Activated CD4-positive, alpha-beta T cell treated with anti-CD3 and anti-CD28 coated beads, Interleukin-2, Interleukin-6, amounts not matched to agents 100 ng/mL and 50 ng/mL, durations not matched to agents 16 hours and 8 hours (primary cell): ENCODE measurements around the gene UGT2A2.
"Not testable (repeated sequence)": the region's sequence is repeated elsewhere in the genome, so short reads cannot be mapped to it uniquely, and the experiment has no call there.

Experiments used
- DNase-seq: peaks from one replicate; pipeline ENCODE4 v3.0.0-alpha.2; 2020

The UGT2A2 gene

DNA sequence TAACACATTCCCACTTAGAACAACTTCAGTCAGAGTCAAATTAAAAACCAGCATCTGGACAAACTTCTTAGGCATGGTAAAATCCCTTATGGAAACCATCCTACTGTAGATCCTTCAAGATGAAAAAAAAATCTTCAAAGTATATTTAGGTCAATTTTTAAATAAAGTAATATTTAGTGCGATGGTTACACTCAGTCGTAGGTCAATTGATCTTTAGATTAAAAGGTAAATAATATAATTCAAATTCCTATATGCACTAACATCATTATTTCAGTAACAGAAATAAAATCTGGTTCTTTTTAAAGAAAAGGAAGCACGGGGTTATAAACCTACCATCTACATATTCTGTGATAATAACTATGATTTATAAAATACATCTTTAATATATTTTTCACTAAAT is at the start of gene UGT2A2:
Gene UGT2A2, minus strand, starts transcription at position 101 of the 400 bp plus-strand sequence. Its CDS starts 2 bp downstream, at position 99.
- DNase-seq: no peak

DNA sequence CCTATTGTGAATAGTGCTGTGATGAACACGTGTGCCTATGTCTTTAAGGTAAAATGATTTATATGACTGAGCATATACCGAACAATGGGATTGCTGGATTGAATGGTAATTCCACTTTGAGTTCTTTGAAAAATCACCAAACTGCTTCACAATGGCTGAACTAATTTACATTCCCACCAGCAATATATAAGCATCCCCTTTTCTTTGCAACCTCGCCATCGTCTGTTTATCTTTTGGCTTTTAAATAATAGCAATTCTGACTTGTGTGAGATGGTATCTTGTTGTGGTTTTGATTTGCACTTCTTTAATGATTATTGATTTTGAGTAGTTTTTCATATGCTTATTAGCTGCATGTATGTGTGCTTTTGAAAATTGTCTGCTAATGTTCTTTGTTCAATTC is 45.4 kb upstream of the UGT2A2 start:
- no peak for DNase-seq

DNA sequence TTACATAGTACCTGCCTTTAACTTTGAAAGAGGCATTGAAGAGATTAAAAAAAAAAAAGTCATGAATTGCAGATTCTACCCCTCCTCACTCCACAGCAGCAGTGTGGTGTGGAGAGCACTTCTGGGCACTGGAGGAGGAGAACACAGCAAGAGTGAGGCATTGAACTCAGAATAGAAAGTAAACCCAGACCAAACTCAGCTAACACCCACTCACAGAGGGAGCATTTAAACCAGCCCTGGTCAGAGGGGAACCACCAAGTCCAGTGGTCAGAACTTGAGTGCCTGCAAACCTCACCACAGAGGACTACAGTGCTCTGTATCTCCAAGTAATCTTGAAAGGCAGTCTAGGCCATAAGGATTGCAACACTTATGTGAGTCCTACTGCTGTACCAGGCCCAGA is 29.2 kb upstream of the UGT2A2 start:
- no peak for DNase-seq

DNA sequence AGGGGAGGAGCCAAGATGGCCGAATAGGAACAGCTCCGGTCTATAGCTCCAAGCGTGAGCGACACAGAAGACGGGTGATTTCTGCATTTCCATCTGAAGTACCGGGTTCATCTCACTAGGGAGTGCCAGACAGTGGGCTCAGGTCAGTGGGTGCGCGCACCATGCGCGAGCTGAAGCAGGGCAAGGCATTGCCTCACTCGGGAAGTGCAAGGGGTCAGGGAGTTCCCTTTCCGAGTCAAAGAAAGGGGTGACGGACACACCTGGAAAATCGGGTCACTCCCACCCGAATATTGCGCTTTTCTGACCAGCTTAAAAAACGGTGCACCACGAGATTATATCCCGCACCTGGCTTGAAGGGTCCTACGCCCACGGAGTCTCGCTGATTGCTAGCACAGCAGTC is 24.6 kb upstream of the UGT2A2 start:
- DNase-seq: not testable (repeated sequence)

- not testable (repeated sequence) for DNase-seq
Observed at GRCh38 chr4:69661130-69661803, 21.8 kb upstream of the UGT2A2 start.

- no peak for DNase-seq
Observed at GRCh38 chr4:69658133-69658532, 18.7 kb upstream of the UGT2A2 start.

GRCh38 chr4:69656653-69657158 is 17.3 kb upstream of the UGT2A2 start:
- DNase-seq: no peak

DNA sequence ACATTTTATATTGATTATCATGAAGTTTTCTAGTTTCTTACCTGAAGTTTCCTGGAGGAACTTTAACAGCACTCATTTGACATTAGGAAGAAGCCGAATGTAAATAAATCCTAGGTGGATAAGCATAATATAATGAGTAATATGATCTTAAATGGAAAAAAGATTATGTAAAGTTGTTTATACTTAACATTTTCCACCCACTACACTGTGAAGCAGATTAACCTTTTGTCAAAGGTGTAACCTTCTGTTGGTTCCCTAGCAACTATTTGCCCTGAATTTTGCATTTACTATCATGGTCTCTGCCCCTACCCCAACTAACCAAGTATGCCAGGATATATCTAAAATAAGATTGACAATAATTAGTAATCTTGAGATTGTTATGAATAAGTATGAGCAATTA is 13.7 kb upstream of the UGT2A2 start, which contains the start of gene UGT2A1:
Gene UGT2A1, minus strand, starts transcription at position 101 of the 400 bp plus-strand sequence. CDS start 5,603 bp downstream, outside the sequence.
- no peak for DNase-seq

DNA sequence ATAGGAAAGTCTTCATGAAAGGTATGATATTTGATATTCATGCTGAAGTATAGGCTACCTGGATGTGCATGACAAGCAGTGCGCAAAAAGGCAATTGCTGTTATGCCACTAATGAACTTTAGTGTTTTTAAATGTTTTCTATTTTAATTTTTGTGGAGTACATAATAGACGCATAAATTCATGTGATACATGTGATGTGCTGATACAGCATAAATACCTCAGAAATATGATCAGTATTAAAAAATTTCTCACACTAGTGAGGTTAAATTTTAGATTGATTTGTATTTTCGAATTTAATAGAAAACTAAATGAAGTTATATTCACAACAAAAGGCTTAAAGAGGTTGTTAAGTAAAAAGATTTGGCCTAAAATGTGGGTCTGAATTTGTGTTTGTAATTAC is 11.4 kb upstream of the UGT2A2 start:
- DNase-seq: no peak

DNA sequence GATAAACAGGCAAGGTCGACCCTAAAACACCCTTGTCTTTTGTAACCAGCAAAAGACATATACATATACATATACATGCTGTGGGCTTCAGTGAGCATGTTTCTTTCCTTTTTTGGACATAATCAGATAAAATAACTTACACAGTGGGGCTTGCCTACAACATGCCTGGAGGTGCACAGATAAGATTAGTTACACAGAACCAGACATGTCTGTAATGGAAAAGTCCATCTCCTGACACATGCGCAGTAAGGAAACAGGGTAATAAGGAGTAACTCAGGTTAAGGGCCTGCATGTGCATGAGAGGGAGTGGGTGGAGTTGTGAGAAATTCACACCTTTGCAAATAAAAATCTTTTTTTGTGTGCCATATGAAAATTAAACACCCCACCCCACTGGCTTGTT is 10.2 kb upstream of the UGT2A2 start:
- no peak for DNase-seq

- DNase-seq: no peak
Observed at GRCh38 chr4:69649207-69649606, 9.8 kb upstream of the UGT2A2 start.

GRCh38 chr4:69642961-69643360 is 3.5 kb upstream of the UGT2A2 start:
- no peak for DNase-seq

GRCh38 chr4:69640289-69640688 is 847 bp upstream of the UGT2A2 start:
- no peak for DNase-seq

DNA sequence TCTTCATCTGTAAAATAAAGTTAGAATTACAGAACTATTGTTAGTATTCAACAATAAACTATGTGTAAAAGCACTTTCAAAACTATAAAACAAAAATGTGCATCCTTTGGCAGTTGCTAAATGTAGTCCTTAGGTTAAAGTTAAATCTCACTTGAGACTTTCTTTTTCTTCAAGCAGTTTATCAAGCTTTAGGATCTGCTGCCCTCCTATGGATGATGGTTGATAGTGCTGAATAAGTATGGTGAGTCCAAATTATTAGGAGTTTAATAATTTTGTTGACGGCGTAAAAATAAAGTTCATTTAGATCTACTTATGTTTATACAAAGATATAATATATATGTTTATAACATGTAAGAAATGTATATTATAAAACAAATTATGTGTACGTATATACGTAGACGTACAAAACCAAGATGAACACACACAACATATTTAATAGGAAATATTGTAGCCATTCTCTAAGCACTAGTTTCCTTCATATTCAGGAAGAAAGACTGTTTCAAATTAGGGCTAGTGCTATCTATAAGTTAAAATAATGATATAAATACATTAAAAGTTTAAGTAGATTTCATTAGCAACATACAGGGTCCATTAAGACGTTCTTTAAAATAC is 22.3 kb downstream of the UGT2A2 start:
- DNase-seq: peak; percentile 3

- DNase-seq: no peak
Observed at GRCh38 chr4:69610484-69610883, 29.0 kb downstream of the UGT2A2 start.

DNA sequence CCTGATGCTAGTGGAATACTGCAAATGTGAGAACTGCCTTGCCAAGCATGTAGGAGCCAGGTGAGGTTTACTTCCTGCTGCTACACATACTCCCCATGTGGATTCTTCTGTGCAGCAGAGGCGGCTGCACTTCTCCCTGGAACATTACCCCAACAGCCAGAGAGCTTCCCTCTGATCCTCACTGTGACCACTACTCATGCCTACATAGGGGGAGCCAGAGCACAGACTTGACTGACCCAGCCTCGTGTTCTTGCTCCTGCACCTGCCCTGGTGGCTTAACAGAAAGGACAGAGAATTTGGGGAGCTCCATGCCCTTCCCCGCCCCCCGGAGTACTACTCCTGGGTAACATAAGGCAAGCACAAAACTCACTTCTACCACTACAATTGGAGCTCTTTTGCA is 38.4 kb downstream of the UGT2A2 start:
- DNase-seq: no peak

GRCh38 chr4:69600013-69600412 is 39.4 kb downstream of the UGT2A2 start:
- DNase-seq: no peak

GRCh38 chr4:69594382-69594781 is 45.1 kb downstream of the UGT2A2 start:
- DNase-seq: no peak

DNA sequence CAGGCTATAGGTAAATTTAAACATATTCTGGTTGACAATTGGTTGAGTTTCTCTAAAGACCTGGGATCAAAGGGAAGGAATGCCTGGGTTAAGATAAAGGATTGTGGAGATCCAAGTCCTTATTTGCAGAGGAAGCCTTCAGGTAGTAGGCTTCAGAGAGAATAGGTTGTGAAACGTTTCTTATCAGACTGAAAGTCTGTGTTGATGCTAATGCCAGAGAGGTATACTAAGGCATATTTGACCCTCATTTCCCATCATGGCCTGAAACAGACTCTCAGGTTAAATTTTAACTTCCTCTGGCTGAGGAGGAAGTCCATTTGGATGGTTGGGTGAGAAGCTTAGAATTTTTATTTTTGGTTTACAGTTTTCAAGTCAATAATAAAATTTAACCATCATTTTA is 48.1 kb downstream of the UGT2A2 start:
- no peak for DNase-seq

GRCh38 chr4:69589884-69590283 is 49.6 kb downstream of the UGT2A2 start:
- DNase-seq: no peak

- DNase-seq: no peak
Observed at GRCh38 chr4:69584135-69584534, 55.3 kb downstream of the UGT2A2 start.

GRCh38 chr4:69583543-69583942 is 55.9 kb downstream of the UGT2A2 start:
- no peak for DNase-seq

DNA sequence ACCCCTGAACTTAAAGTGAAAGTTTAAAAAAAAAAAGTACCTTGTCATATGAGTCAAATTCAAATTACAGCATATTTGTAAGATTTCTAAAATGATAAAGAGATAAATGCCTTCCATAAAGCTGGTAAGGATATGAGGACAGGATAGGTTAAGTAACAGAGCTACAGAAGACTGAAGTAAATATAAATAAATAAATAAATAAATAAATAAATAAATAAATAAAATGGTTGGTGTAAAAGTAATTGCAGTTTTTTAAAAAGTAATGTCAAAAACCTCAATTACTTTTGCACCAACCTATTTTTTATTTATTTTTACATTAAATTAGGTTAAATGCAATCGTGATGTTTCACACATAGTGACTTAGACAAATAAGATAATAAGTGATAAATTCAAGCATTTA is 62.2 kb downstream of the UGT2A2 start:
- DNase-seq: no peak

- DNase-seq: no peak
Observed at GRCh38 chr4:69576251-69576877, 63.1 kb downstream of the UGT2A2 start.
